ENCODE results near the gene SPINT2. TPM values are rescaled to one million over a fixed set of nuclear protein-coding genes. Genes with fewer than 3 reads are reported as not detected.
A peak's percentile ranks its signal among the peaks of the same experiment; 100 is the strongest.

Gene SPINT2
- total and polyA plus RNA-seq, 11 donors = 3.5 to 27.7 (median 14.6) TPM

DNA sequence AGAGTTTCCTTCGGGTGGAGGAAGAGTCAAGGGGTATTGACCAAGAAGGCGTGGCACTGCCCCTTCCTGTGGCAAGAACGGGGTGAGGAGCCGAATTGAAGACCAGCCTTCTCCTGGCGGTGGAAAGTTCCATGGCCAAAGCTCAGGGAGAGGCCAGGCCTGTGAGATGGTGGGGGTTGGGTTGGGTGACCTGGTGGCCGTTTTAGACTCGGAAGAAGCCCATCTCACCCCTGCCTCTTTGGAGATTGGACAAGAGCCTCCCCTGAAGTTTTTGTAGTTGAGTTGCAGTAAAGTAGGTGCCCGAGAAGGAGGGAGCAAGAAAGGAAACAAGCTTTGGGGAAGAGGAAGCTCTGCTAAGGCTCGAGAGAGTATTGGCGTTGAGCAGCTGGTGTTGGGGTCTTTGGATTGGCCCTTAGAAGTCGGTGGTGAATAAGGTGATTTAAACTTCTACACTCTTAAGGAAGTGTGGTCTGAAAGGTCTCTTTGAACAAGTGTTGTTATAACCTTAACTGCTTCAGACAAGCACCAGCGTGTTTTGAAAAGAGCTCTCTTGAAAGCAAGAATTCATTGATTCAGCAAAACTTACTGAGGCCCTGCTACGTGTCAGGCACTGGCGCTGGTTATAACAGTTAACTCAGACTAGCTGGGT lies 964 bp downstream of the SPINT2 start:
- TF ChIP-seq, protein P1, sequence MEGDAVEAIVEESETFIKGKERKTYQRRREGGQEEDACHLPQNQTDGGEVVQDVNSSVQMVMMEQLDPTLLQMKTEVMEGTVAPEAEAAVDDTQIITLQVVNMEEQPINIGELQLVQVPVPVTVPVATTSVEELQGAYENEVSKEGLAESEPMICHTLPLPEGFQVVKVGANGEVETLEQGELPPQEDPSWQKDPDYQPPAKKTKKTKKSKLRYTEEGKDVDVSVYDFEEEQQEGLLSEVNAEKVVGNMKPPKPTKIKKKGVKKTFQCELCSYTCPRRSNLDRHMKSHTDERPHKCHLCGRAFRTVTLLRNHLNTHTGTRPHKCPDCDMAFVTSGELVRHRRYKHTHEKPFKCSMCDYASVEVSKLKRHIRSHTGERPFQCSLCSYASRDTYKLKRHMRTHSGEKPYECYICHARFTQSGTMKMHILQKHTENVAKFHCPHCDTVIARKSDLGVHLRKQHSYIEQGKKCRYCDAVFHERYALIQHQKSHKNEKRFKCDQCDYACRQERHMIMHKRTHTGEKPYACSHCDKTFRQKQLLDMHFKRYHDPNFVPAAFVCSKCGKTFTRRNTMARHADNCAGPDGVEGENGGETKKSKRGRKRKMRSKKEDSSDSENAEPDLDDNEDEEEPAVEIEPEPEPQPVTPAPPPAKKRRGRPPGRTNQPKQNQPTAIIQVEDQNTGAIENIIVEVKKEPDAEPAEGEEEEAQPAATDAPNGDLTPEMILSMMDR (IDR thresholded peaks at IDR 0.05) = no peak
- no peak for TF ChIP-seq POLR2A (IDR thresholded peaks at IDR 0.05)
- H3K4me1 ChIP-seq = peaks cover 4 to 21% (median 11%) of the 10 kb centered on the region in 12 donors
- no peak for DNase-seq

DNA sequence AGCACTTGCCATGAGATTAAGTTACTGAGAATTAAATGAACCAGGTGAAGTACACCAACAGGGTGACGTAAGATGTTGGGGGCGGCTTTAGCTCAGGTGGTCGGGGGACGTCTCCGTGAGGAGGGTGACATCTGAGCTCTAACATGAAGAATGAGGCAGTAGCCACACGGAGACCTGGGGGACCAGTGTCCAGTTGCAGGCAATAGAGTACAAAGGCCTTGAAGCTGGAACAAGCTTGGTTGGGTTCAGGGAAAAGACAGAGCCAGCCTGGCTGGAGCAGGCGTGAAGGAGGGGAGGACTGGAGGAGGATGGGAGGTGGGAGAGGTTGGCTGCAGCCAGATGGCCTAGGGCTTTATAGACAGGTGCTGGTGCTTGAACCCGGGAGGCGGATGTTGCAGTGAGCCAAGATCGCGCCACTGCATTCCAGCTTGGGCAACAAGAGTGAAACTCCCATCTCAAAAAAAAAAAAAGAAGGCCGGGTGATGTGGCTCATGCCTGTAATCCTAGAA lies 1.6 kb downstream of the SPINT2 start:
- Histone ChIP-seq H3K4me3 (peak overlapping the region in 1 of 12 donors; percentile 75), H3K27ac (peak overlapping the region in 1 of 12 donors; percentile 89), H3K36me3 (no peaks in the 10 kb centered on the region), H3K9me3 (no peaks in the 10 kb centered on the region), H3K27me3 (no peaks in the 10 kb centered on the region), H3K4me1 (peaks cover 4 to 21% (median 11%) of the 10 kb centered on the region in 12 donors)
- WGBS, 4 donors = 92 to 96% (median 95%) methylated on average over 12 of the region's 12 CpGs
- TF ChIP-seq, protein P1 (IDR thresholded peaks at IDR 0.05) = no peak
- TF ChIP-seq POLR2A (IDR thresholded peaks at IDR 0.05) = no peak
- intact Hi-C loops (cut with DNase I) = no loop called here
- DNase-seq (no peak), ATAC-seq (no peak)

More for the DNA sequence above, 964 bp downstream of the SPINT2 start:
- peak overlapping the region in 3 of 12 donors; percentile 3 to 89 (median 64) for H3K27ac ChIP-seq
- H3K36me3 ChIP-seq = no peaks in the 10 kb centered on the region
- intact Hi-C loops (cut with DNase I) = no loop called here
- H3K9me3 ChIP-seq = no peaks in the 10 kb centered on the region
- H3K4me3 ChIP-seq = peak overlapping the region in 8 of 12 donors; percentile 53 to 75 (median 62)
- ATAC-seq = peak in 3 of 4 donors; percentile 9 to 21 (median 18)
- H3K27me3 ChIP-seq = no peaks in the 10 kb centered on the region
- 79 to 85% (median 81%) methylated on average over 14 of the region's 14 CpGs for WGBS, 4 donors

DNA sequence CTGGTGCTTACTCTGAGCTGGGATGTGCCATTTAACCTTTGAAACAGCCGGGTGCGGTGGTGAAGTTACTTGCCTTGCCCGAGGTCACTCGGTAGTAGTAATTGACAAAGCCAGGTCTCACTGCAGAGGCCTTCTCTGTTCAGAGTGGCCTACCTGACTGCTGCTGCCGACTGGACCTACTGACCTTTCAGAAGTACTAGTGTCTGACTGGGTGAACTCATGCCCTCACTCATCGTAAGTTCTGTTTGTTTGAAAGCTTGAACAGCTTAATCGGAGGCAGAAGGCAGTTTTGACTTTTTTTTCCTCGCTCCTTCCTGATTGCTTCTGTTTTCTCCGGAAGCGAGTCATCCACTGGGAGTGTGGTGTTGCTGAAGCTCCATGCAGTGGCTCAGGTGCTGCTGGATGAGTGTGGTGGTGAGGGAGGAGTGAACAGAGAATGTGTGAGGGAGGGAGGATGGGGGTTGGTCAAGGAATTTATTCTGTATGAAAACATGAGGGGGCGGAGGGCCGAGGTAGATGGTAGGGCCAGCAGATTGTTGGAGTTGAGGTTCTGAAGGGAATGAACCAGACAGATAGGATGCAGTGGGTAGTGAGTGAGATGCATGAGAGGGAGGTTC lies 2.7 kb downstream of the SPINT2 start:
- TF ChIP-seq, protein P1 (IDR thresholded peaks at IDR 0.05) = no peak
- peaks cover 4 to 21% (median 11%) of the 10 kb centered on the region in 12 donors for H3K4me1 ChIP-seq
- no peaks in the 10 kb centered on the region for H3K9me3 ChIP-seq
- H3K4me3 ChIP-seq = no peak overlapping the region
- no peak for DNase-seq
- no peaks in the 10 kb centered on the region for H3K36me3 ChIP-seq
- 83 to 84% (median 84%) methylated on average over 11 to 12 of the region's 12 CpGs for WGBS, 4 donors
- intact Hi-C loops (cut with DNase I) = no loop called here
- H3K27ac ChIP-seq = no peak overlapping the region
- H3K27me3 ChIP-seq = no peaks in the 10 kb centered on the region
- no peak for ATAC-seq

DNA sequence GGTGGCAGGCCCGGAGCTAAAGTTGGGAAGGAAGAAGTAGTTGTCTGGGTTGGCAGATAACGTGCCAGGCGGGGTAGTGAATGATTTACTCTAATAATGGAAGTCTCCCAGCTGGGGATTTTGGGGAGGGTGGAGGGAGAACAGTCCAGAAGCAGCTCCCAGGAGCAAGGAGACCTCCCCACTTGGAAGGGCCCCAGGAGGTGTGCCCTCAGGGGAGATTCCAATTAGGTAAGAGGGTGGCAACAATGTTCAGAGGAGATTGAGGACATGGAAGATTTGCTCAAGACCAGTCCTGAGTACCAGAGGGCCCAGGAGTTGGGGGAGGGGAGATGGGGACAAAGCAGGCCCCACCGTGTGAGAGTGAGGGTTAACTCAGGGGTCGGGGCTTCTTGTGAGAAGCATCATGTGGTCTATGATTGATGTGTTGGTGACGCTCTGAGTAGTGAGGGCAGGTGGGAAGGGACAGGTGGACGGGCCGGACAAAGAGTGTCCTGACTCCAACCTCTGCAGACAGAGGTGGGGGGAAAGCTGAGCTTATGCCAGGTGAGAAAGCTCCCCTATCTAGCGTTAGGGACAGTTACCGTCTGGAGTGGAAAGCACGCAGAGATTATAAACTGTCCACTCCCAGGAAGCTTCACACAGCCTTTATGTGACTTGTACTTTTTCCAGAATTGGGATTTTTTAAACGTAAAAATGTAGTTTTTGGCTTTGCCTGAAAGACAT lies 3.5 kb downstream of the SPINT2 start:
- Histone ChIP-seq H3K4me3 (no peak overlapping the region), H3K4me1 (peaks cover 4 to 21% (median 11%) of the 10 kb centered on the region in 12 donors), H3K9me3 (no peaks in the 10 kb centered on the region), H3K36me3 (no peaks in the 10 kb centered on the region), H3K27ac (no peak overlapping the region), H3K27me3 (no peaks in the 10 kb centered on the region)
- TF ChIP-seq, protein P1 (IDR thresholded peaks at IDR 0.05) = no peak
- TF ChIP-seq POLR2A (IDR thresholded peaks at IDR 0.05) = no peak
- WGBS, 4 donors = 70 to 86% (median 81%) methylated on average over 12 of the region's 12 CpGs
- intact Hi-C loops (cut with DNase I) = no loop called here
- DNase-seq = no peak
- no peak for ATAC-seq
